Skin epidermis (tissue), 12 donors: ENCODE data around the gene L3MBTL2.

ENCODE experiments used
- H3K27ac ChIP-seq, 21 experiments: fragments of 200-600 bp; sonication (generic) in 11 of 21; one replicate each; pipeline ENCODE4 v1.5.0; 2020; ENCODE audit warnings: mild to moderate bottlenecking in 3 of 21, inconsistent platforms in 2 of 21, moderate library complexity in 2 of 21
- H3K4me3 ChIP-seq, 7 experiments: fragments of 200-600 bp; sonication (generic) in 2 of 7; one replicate each; pipeline ENCODE4 v1.5.0; 2020; ENCODE audit warnings: inconsistent platforms in 2 of 7, mild to moderate bottlenecking in 2 of 7, moderate library complexity in 1 of 7

The L3MBTL2 gene

DNA sequence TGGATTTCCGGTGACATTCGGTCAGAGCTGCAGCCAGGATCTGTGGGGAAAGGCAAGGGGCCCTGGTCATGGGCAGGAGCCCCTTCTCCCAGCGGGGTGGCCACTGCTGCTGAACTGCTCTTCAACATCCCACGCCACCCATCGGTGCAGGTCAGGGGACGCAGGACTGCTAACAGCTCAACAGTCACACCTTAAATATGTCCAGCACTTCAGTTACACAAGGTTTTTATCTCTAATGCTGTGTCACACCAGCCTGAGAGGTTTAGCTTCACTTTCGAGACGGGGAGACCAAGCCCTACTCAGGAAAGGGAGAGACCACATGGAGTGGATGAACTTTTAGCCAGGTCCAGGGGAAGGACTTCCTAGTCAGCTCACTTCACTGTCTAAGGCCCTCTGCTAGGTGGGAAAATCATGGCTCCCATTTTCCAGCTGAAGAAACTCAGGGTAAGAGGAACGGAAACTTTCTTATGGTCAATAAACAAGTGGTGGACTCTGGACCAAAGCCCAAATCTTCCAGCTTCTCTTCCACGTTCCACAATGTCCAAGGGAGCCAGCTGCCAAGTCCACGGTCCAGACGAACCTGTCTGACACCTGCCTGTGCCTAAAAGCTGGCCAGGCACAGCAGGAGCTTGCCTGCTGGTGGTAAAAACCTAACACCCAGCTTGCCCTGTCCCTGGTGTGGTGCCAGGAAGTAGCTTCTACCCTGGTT, 56.6 kb downstream of the L3MBTL2 start:
- no peak overlapping the region for H3K27ac ChIP-seq

DNA sequence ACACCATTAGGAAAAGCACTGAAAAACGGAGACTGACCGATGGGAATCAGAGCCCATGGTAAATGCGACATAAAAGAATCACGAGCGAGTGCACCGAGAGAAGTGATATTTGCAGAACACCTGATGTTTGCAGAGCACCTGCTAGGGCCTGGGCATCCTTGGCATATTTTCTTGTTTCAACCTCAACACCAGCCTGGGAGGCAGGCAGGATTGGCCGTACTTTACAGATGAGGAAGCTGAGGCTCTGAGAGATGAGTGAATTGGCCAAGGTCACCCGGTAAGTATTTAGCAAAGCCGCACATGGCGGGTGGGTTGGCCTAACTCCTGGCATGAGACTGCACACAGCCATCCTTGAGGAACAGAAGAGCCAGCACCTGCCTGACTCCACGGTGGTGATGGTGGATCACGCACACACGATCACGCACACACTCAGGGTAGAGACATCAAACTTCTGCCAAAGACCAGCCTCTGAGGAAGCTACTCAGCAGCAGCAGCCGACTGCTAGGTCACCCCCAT, 57.2 kb downstream of the L3MBTL2 start:
- no peak overlapping the region for H3K27ac ChIP-seq
- H3K4me3 ChIP-seq = no peak overlapping the region

More for the DNA sequence above, 56.6 kb downstream of the L3MBTL2 start:
- no peak overlapping the region for H3K4me3 ChIP-seq

DNA sequence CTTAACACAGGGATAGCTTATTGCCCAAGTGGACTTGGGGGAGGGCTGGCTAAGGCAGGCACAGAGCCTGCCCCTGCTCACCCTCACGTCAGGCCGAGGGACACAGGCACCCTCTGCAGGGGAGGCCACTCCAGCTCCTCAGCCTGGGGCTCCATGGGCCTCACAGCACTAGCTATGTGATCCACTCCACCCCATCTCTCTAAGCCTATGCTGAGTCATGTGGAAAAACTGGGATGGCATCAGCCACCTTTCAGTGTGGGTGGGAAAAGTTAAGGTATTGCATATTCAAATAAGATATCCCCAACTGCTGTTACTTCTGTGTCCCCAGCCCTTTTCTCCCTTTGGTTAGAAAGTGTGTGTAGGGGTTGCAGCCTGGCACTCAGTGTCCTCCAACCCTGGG, 58.6 kb downstream of the L3MBTL2 start:
- no peak overlapping the region for H3K27ac ChIP-seq
- no peak overlapping the region for H3K4me3 ChIP-seq

DNA sequence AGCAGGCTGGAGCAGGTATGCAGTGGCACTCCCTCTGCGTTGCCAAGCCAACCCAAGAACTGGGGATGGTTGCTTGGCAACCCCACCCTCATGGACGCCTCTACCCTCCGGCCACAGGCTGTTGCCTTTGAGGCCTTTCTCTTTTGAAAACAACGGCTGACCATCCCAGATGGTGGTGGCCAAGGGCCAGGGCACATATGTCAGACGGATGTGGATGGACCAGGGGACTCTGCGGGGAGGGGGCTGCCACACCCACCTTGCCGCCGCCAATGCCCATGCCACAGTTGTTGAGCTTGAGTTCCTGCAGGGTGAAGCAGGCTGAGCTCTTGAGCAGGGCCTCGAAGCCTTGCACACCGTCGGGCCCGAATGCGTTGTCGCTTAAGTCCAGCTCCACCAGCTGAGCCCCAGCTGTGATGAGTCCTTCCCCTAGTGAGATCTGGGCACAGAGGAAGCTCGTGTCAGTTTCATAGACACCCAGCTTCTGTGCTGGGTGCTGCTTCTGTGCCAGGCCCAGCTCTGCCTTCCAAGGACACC, 59.4 kb downstream of the L3MBTL2 start:
- Histone ChIP-seq H3K27ac (no peak overlapping the region), H3K4me3 (no peak overlapping the region)

DNA sequence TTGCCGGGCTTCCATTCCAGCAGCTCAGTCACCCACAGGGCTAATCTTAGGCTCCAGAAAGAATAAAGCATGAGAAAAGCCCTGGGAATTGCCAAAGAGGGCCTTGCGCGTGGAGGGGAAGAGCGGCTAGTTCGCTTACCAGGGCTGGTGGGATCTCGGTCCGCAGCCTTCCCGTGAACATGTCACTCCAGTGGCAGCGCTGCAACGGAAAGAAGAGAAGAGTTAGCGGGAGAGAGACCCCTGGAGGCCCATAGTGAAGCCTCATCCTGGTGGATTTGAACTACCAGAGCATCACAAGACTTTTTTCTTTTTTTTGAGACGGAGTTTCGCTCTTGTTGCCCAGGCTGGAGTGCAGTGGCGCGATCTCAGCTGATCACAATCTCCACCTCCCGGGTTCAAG, 62.8 kb downstream of the L3MBTL2 start:
- no peak overlapping the region for H3K27ac ChIP-seq

DNA sequence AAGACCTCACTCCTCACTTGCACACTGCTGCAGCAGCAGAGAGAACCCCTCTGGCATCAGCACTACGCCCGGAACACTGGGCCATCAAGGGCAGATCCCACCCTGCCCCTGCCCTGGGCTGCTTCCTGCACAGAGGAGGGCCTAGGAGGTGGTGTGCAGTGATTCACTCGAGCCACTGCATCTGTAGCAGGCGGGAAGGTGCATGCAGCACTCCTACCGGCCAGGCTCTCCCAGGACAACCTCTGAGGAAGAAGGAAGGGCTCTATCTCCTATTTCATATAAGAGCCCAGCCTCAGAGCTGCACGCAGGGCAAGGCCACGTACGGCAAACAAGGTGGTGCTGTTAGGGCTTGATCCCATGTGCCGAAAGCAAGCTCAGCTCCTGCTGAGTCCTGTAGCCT, 66.7 kb downstream of the L3MBTL2 start:
- Histone ChIP-seq H3K27ac (peak overlapping the region in 13 of 21 experiments; percentile 12 to 78 (median 42)), H3K4me3 (no peak overlapping the region)

More for the DNA sequence above, 62.8 kb downstream of the L3MBTL2 start:
- H3K4me3 ChIP-seq = no peak overlapping the region

DNA sequence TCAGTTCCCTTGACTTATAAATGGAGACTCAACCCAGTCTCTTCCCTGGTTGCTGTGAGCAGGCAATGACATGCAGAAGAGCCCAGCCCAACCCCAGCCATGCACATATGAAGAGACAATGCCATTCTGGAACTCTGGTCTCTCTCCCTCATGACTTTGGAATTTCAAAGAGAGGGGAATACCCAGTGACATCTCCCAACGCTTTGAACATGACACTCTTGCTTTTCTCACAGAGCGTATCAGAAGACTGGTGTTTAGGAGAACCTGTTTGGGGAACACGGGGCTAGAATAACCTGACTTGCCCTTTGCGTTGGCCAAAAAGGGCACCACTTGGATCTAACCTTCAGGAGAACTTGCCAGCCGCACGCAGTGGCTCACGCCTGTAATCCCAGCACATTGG, 68.0 kb downstream of the L3MBTL2 start:
- H3K4me3 ChIP-seq = no peak overlapping the region
- H3K27ac ChIP-seq = peak overlapping the region in 11 of 21 experiments; percentile 9 to 78 (median 55)

DNA sequence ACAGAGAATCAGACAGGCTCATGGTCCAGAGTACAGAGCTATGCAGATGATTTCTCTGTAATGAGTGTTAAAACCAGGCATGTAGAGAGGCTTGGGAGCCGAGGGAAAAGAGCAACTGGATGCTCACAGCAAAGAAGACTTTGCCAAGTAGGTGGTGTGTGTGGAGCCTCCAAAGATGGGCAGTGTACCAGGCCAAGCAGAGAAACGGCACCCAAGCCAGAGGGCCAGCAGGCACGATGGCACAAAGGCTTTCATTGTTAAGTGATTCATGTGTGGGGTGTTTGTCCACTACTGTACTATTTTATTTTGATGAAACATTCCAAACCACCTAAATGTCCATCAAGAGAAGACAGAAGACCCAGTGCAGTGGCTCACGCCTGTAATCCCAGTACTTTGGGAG, 69.7 kb downstream of the L3MBTL2 start:
- no peak overlapping the region for H3K4me3 ChIP-seq
- peak overlapping the region in 2 of 21 experiments; percentile 8 to 44 for H3K27ac ChIP-seq

DNA sequence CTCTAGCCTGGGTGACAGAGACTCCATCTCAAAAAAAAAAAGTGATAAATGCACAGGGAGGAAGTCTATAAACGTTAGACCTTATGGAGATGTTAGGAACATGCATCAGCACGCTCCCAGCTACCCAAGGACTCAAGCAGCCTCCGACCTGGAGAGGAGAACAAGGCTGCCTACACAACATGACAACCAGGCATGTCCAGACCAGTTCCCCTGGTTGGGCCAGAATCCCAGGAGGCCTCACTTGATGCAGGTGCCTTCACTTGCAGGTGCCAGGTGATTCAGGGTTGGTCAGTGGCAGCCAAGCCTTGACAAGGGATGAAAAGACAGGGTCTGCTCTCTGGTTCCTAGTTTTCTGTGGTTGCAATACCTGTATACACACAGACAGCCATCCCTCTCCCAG, 75.0 kb downstream of the L3MBTL2 start:
- no peak overlapping the region for H3K4me3 ChIP-seq
- H3K27ac ChIP-seq = peak overlapping the region in 5 of 21 experiments; percentile 30 to 58 (median 43)

DNA sequence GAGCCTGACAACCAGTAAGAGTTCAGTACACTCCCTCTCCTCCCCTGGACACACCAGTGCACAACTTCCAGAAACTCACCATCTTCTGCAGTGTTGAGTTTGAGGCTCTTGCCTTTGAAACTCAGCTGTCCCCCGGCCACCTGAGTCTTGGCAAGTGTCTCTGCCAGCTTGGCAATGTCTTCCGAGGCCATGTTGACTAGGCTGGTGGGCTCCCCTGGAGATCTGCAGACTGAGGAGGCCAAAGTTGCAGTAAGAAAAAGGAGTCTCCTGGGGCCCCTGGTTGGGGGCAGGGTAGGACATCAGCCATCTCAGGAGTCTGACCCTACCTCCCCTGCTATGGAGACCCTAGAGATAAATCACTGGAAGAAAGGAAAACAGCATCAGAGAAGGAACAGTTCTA, 75.7 kb downstream of the L3MBTL2 start:
- Histone ChIP-seq H3K4me3 (no peak overlapping the region), H3K27ac (peak overlapping the region in 7 of 21 experiments; percentile 4 to 65 (median 30))
